ENCODE results near the gene RFTN2.
"Not testable (repeated sequence)": the region's sequence is repeated elsewhere in the genome, so short reads cannot be mapped to it uniquely, and the experiment has no call there.

DNA sequence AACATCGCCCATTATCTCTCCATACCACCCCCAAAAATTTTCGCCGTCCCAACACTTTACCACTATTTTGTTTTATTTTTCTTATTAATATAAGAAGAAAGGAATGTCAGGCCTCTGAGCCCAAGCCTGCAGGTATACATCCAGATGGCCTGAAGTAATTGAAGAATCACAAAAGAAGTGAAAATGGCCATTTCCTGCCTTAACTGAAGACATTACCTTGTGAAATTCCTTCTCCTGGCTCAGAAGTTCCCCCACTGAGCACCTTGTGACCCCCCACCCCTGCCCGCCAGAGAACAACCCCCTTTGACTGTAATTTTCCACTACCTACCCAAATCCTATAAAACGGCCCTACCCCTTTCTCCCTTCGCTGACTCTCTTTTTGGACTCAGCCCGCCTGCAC, 88.1 kb downstream of the RFTN2 start:
- TF ChIP-seq, protein P1, sequence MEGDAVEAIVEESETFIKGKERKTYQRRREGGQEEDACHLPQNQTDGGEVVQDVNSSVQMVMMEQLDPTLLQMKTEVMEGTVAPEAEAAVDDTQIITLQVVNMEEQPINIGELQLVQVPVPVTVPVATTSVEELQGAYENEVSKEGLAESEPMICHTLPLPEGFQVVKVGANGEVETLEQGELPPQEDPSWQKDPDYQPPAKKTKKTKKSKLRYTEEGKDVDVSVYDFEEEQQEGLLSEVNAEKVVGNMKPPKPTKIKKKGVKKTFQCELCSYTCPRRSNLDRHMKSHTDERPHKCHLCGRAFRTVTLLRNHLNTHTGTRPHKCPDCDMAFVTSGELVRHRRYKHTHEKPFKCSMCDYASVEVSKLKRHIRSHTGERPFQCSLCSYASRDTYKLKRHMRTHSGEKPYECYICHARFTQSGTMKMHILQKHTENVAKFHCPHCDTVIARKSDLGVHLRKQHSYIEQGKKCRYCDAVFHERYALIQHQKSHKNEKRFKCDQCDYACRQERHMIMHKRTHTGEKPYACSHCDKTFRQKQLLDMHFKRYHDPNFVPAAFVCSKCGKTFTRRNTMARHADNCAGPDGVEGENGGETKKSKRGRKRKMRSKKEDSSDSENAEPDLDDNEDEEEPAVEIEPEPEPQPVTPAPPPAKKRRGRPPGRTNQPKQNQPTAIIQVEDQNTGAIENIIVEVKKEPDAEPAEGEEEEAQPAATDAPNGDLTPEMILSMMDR (IDR thresholded peaks at IDR 0.05) = not testable (repeated sequence)
- not testable (repeated sequence) for TF ChIP-seq EZH2 (IDR thresholded peaks at IDR 0.05)
